ENCODE results near the gene SORBS2. TPM values are rescaled to one million over a fixed set of nuclear protein-coding genes. Genes with fewer than 3 reads are reported as not detected.
A peak's percentile ranks its signal among the peaks of the same experiment; 100 is the strongest.

SORBS2 gene
- total RNA-seq, 1 donor from 2014 or later: 20.0 TPM

DNA sequence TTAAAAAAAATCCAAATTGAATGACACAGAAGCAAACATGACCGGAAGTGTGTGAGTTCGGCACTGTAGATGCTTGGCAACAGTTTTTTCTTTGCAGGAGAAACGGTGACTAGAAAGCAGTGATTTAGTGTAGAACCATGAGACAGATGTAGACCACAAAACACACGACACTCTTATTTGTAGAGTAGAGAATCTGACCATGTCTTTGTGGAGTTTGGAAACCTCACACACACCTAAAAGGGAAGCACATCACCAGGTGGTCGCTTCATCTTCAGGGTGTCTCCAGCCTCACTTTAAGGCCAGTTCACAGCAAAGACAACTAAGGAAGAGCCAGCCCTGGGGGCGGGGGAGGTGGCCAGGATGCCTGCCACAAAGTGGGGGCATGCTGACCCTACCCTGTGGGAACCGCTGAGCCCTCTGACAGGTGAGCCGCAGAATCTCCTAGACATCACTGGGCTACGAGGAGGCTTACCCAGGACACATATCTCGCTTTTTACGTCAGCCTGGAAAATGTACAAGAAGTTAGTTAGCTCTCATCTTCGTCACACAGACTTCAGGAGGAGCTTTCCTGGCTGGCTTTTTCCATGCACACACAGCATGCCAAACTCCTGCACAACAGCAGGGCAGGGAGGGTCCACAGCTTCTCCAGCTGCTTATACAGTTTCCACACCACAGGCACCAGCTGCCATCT, 212.3 kb downstream of the SORBS2 start:
- Mint-ChIP-seq H3K36me3 (ENCODE audit: low read depth, unreplicated experiment) (no peaks in the 10 kb centered on the region), H3K9me3 (ENCODE audit: unreplicated experiment) (no peaks in the 10 kb centered on the region), H3K4me3 (ENCODE audit: unreplicated experiment) (no peak overlapping the region), H3K4me1 (ENCODE audit: unreplicated experiment) (no peaks in the 10 kb centered on the region), H3K27me3 (ENCODE audit: unreplicated experiment) (no peaks in the 10 kb centered on the region), H3K27ac (ENCODE audit: unreplicated experiment) (peak overlapping the region; percentile 39)
- DNase-seq (ENCODE audit: low spot score): no peak
- TF ChIP-seq, protein P1, sequence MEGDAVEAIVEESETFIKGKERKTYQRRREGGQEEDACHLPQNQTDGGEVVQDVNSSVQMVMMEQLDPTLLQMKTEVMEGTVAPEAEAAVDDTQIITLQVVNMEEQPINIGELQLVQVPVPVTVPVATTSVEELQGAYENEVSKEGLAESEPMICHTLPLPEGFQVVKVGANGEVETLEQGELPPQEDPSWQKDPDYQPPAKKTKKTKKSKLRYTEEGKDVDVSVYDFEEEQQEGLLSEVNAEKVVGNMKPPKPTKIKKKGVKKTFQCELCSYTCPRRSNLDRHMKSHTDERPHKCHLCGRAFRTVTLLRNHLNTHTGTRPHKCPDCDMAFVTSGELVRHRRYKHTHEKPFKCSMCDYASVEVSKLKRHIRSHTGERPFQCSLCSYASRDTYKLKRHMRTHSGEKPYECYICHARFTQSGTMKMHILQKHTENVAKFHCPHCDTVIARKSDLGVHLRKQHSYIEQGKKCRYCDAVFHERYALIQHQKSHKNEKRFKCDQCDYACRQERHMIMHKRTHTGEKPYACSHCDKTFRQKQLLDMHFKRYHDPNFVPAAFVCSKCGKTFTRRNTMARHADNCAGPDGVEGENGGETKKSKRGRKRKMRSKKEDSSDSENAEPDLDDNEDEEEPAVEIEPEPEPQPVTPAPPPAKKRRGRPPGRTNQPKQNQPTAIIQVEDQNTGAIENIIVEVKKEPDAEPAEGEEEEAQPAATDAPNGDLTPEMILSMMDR (IDR thresholded peaks at IDR 0.05; ENCODE audit: unreplicated experiment): no peak

DNA sequence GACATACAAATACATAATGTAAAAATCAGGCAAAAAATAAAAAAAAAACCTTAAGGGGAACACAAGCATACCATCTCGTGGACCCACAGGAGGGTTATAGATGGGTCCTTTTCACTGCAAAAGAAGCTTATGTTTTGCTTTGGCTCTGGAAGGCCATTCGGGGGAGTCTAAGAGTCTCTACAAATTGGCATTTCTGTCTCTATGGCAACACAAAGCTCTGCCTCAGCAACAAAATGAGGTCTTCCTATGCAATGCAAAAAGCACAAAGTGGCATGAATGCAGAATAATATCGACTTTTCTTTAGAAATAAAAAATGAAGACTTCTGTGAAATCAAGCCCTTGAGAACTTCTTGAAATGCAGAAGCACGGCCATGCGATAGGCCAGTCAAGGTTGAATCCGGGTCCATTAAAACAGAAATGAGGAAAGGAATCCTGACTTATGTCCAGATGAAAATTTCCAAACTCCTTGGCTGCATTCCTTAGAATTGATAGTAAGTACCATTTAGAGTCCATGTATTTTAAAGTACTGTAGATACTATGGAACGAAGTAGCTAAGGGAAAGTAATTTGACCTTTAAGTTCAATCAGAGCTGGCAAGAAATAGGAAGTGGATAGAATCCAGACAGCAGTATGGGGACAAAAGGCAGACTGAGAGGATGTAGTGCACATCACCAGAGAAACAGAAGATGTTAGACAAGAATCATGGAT, 213.0 kb downstream of the SORBS2 start:
- H3K27me3 Mint-ChIP-seq (ENCODE audit: unreplicated experiment): no peaks in the 10 kb centered on the region
- TF ChIP-seq, protein P1 (IDR thresholded peaks at IDR 0.05; ENCODE audit: unreplicated experiment): no peak
- no peaks in the 10 kb centered on the region for H3K36me3 Mint-ChIP-seq (ENCODE audit: low read depth, unreplicated experiment)
- no peaks in the 10 kb centered on the region for H3K9me3 Mint-ChIP-seq (ENCODE audit: unreplicated experiment)
- H3K4me3 Mint-ChIP-seq (ENCODE audit: unreplicated experiment): no peak overlapping the region
- no peaks in the 10 kb centered on the region for H3K4me1 Mint-ChIP-seq (ENCODE audit: unreplicated experiment)
- DNase-seq (ENCODE audit: low spot score): no peak
- H3K27ac Mint-ChIP-seq (ENCODE audit: unreplicated experiment): peak overlapping the region; percentile 39

DNA sequence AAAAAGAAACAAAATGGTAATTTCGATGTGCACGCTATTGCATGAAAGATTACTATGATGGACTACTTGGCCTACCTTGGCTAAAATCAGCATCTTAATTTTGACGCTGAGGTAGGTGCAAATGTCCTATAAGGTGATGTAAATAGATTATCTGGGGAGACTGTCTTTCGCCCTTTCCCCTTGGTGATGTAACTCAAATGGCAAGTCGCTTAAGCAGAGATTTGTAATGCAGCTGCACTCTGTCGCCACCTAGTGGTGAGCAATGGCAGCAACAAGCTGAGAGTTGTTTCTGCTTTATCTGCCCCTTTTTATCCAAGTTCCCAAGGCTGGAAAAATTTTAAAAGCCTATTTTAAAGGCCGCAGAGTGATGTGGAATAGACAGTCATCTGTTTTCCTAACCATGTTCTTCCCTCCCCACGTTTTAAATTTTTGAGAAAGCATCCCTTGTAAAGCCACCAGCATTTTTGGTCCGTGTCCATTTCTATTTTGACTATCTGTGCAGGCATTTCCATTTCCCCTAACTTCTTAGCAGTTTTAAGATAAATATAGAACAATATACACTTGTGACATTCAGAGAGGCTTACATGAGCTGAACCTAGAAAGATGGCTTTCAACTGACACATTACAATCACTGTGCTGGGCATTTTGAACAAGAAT, 214.3 kb downstream of the SORBS2 start:
- Mint-ChIP-seq H3K4me3 (ENCODE audit: unreplicated experiment) (no peak overlapping the region), H3K4me1 (ENCODE audit: unreplicated experiment) (peaks cover 8% of the 10 kb centered on the region), H3K27ac (ENCODE audit: unreplicated experiment) (no peak overlapping the region), H3K27me3 (ENCODE audit: unreplicated experiment) (no peaks in the 10 kb centered on the region), H3K9me3 (ENCODE audit: unreplicated experiment) (no peaks in the 10 kb centered on the region), H3K36me3 (ENCODE audit: low read depth, unreplicated experiment) (no peaks in the 10 kb centered on the region)
- peak; percentile 74 for DNase-seq (ENCODE audit: low spot score)
- TF ChIP-seq, protein P1 (IDR thresholded peaks at IDR 0.05; ENCODE audit: unreplicated experiment): peak; percentile 99

DNA sequence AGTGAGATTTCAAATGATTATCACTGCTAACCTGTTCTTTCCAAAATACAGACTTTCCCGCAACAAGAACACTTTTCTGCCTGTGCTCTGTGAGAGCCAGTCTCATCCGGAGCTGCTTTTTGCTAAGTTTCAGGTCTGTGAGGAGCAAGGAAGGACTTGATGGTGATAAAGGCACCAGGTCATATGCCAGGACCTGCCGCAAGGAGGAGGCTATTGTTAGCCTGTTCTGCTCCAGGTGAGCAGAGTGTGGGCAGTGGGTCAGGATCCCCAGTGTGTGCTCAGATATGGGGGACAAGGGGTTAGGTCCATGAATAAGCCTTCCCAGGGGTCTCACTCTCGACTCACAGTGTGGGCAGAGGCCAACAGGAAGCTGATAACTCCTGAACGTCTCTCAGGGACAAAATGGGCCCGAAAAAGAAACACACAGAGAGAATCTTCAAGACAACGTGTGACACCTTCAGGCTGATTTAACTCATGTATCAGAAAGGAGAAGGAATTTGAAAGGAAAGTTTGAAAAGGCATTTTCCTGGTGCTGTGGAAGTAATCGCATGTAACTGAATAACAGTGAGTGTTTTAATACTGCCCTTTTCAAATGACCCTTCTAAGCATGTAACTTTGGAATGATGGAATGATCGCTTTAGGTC, 219.0 kb downstream of the SORBS2 start:
- no peak for DNase-seq (ENCODE audit: low spot score)
- TF ChIP-seq, protein P1 (IDR thresholded peaks at IDR 0.05; ENCODE audit: unreplicated experiment): no peak
- no peak overlapping the region for H3K4me3 Mint-ChIP-seq (ENCODE audit: unreplicated experiment)
- no peaks in the 10 kb centered on the region for H3K36me3 Mint-ChIP-seq (ENCODE audit: low read depth, unreplicated experiment)
- no peaks in the 10 kb centered on the region for H3K9me3 Mint-ChIP-seq (ENCODE audit: unreplicated experiment)
- H3K27me3 Mint-ChIP-seq (ENCODE audit: unreplicated experiment): no peaks in the 10 kb centered on the region
- H3K27ac Mint-ChIP-seq (ENCODE audit: unreplicated experiment): no peak overlapping the region
- peaks cover 18% of the 10 kb centered on the region for H3K4me1 Mint-ChIP-seq (ENCODE audit: unreplicated experiment)

All from endothelial cell (in vitro differentiated cells).